Hepatocyte (in vitro differentiated cells): ENCODE measurements around the gene SLC25A31.

Experiments
- EZH2phosphoT487 ChIP-seq: fragments of 200-600 bp; sonication (generic); IDR thresholded peaks from one replicate; pipeline ENCODE4 v1.6.1; 2018; ENCODE audit warnings: antibody characterized with exemption, mild to moderate bottlenecking, low read depth, moderate library complexity; ENCODE audit not compliant: unreplicated experiment, severe bottlenecking
- TF ChIP-seq, protein P1 (sequence below): fragments of 200-600 bp; sonication (generic); IDR thresholded peaks from 2 replicates; pipeline ENCODE4 v1.5.1; 2016; ENCODE audit warnings: antibody characterized with exemption, mild to moderate bottlenecking; ENCODE audit not compliant: poor library complexity

- TF ChIP-seq, protein P1, sequence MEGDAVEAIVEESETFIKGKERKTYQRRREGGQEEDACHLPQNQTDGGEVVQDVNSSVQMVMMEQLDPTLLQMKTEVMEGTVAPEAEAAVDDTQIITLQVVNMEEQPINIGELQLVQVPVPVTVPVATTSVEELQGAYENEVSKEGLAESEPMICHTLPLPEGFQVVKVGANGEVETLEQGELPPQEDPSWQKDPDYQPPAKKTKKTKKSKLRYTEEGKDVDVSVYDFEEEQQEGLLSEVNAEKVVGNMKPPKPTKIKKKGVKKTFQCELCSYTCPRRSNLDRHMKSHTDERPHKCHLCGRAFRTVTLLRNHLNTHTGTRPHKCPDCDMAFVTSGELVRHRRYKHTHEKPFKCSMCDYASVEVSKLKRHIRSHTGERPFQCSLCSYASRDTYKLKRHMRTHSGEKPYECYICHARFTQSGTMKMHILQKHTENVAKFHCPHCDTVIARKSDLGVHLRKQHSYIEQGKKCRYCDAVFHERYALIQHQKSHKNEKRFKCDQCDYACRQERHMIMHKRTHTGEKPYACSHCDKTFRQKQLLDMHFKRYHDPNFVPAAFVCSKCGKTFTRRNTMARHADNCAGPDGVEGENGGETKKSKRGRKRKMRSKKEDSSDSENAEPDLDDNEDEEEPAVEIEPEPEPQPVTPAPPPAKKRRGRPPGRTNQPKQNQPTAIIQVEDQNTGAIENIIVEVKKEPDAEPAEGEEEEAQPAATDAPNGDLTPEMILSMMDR: no peak
- TF ChIP-seq EZH2phosphoT487: no peak
Observed at GRCh38 chr4:127756906-127757305, 26.7 kb downstream of the SLC25A31 start.
